ENCODE measurements around the gene IFNLR1.

GRCh38 chr1:24189528-24189927 is 2.4 kb upstream of the IFNLR1 start:
- TF ChIP-seq POLR2A (IDR thresholded peaks at IDR 0.05) = no peak
- no peak for TF ChIP-seq CTCF (IDR thresholded peaks at IDR 0.05)

Data from testis (tissue), 2 donors.